ENCODE results near the gene HAPLN3.

HAPLN3 gene

GRCh38 chr15:88908697-88909621, 13.6 kb upstream of the HAPLN3 start:
- no peaks in the 10 kb centered on the region for H3K79me2 ChIP-seq (ENCODE audit: low read length)
- no peaks in the 10 kb centered on the region for H4K20me1 ChIP-seq (ENCODE audit: insufficient read depth, low read length)
- no peak overlapping the region for H2AFZ ChIP-seq (ENCODE audit: low read length)
- no peak overlapping the region for H3K4me3 ChIP-seq (ENCODE audit: low read length)
- no peak overlapping the region for H3K9ac ChIP-seq (ENCODE audit: low read length)
- DNase-seq = no peak
- no peaks in the 10 kb centered on the region for H3F3A ChIP-seq (ENCODE audit: insufficient read depth, low read length)
- no peaks in the 10 kb centered on the region for H3K9me3 ChIP-seq (replicated peaks; ENCODE audit: insufficient read depth, low read length)
- H3K27me3 ChIP-seq (replicated peaks; ENCODE audit: insufficient read depth, low read length) = no peaks in the 10 kb centered on the region
- no peaks in the 10 kb centered on the region for H3K36me3 ChIP-seq (replicated peaks; ENCODE audit: insufficient read depth, low read length)
- no peak overlapping the region for H3K4me2 ChIP-seq (ENCODE audit: low read depth, low read length)
- no peaks in the 10 kb centered on the region for H3K9me2 ChIP-seq (replicated peaks; ENCODE audit: insufficient read depth, low read length)
- peaks cover 7% of the 10 kb centered on the region; the same call in 1 of the 2 replicates for H3K4me1 ChIP-seq (ENCODE audit: low read length)
- TF ChIP-seq EZH2 (optimal IDR thresholded peaks at IDR 0.05; ENCODE audit: low read depth, low read length) (no peak), EZH2phosphoT487 (IDR thresholded peaks at IDR 0.05; ENCODE audit: low read length) (no peak), CTCF (IDR thresholded peaks at IDR 0.05; ENCODE audit: low read length) (no peak)
- H3K27ac ChIP-seq (ENCODE audit: low read length) = no peak overlapping the region

GRCh38 chr15:88908123-88908522, 12.8 kb upstream of the HAPLN3 start:
- Histone ChIP-seq H3K36me3 (replicated peaks; ENCODE audit: insufficient read depth, low read length) (no peaks in the 10 kb centered on the region), H3K4me3 (ENCODE audit: low read length) (no peak overlapping the region), H3K27me3 (replicated peaks; ENCODE audit: insufficient read depth, low read length) (no peaks in the 10 kb centered on the region), H4K20me1 (ENCODE audit: insufficient read depth, low read length) (no peaks in the 10 kb centered on the region), H3K79me2 (ENCODE audit: low read length) (no peaks in the 10 kb centered on the region), H3K4me1 (ENCODE audit: low read length) (peaks cover 7% of the 10 kb centered on the region; the same call in 1 of the 2 replicates), H3K9me3 (replicated peaks; ENCODE audit: insufficient read depth, low read length) (no peaks in the 10 kb centered on the region), H3F3A (ENCODE audit: insufficient read depth, low read length) (no peaks in the 10 kb centered on the region), H3K9ac (ENCODE audit: low read length) (no peak overlapping the region), H3K9me2 (replicated peaks; ENCODE audit: insufficient read depth, low read length) (no peaks in the 10 kb centered on the region), H3K4me2 (ENCODE audit: low read depth, low read length) (no peak overlapping the region), H2AFZ (ENCODE audit: low read length) (no peak overlapping the region), H3K27ac (ENCODE audit: low read length) (no peak overlapping the region)
- no peak for DNase-seq
- no peak for TF ChIP-seq CTCF (IDR thresholded peaks at IDR 0.05; ENCODE audit: low read length)
- TF ChIP-seq EZH2 (optimal IDR thresholded peaks at IDR 0.05; ENCODE audit: low read depth, low read length) = no peak
- no peak for TF ChIP-seq EZH2phosphoT487 (IDR thresholded peaks at IDR 0.05; ENCODE audit: low read length)

GRCh38 chr15:88907111-88907510, 11.8 kb upstream of the HAPLN3 start:
- no peaks in the 10 kb centered on the region for H3K36me3 ChIP-seq (replicated peaks; ENCODE audit: insufficient read depth, low read length)
- no peak overlapping the region for H3K9ac ChIP-seq (ENCODE audit: low read length)
- H3K4me1 ChIP-seq (ENCODE audit: low read length) = peaks cover 1% of the 10 kb centered on the region; the same call in 1 of the 2 replicates
- H3K79me2 ChIP-seq (ENCODE audit: low read length) = no peaks in the 10 kb centered on the region
- H3K4me3 ChIP-seq (ENCODE audit: low read length) = no peak overlapping the region
- no peaks in the 10 kb centered on the region for H4K20me1 ChIP-seq (ENCODE audit: insufficient read depth, low read length)
- no peak for DNase-seq
- TF ChIP-seq EZH2phosphoT487 (IDR thresholded peaks at IDR 0.05; ENCODE audit: low read length) (no peak), EZH2 (optimal IDR thresholded peaks at IDR 0.05; ENCODE audit: low read depth, low read length) (no peak), CTCF (IDR thresholded peaks at IDR 0.05; ENCODE audit: low read length) (no peak)
- no peak overlapping the region for H3K4me2 ChIP-seq (ENCODE audit: low read depth, low read length)
- H3K9me3 ChIP-seq (replicated peaks; ENCODE audit: insufficient read depth, low read length) = no peaks in the 10 kb centered on the region
- H3K9me2 ChIP-seq (replicated peaks; ENCODE audit: insufficient read depth, low read length) = no peaks in the 10 kb centered on the region
- no peaks in the 10 kb centered on the region for H3K27me3 ChIP-seq (replicated peaks; ENCODE audit: insufficient read depth, low read length)
- H2AFZ ChIP-seq (ENCODE audit: low read length) = no peak overlapping the region
- no peak overlapping the region for H3K27ac ChIP-seq (ENCODE audit: low read length)
- H3F3A ChIP-seq (ENCODE audit: insufficient read depth, low read length) = no peaks in the 10 kb centered on the region

Measured in MM.1S (cell line).